Measurements from ENCODE around the gene WHAMM. TPM values are rescaled to one million over a fixed set of nuclear protein-coding genes. Genes with fewer than 3 reads are reported as not detected.

WHAMM gene
- total RNA-seq, 1 experiment from 2014 or later = 1.0 TPM

DNA sequence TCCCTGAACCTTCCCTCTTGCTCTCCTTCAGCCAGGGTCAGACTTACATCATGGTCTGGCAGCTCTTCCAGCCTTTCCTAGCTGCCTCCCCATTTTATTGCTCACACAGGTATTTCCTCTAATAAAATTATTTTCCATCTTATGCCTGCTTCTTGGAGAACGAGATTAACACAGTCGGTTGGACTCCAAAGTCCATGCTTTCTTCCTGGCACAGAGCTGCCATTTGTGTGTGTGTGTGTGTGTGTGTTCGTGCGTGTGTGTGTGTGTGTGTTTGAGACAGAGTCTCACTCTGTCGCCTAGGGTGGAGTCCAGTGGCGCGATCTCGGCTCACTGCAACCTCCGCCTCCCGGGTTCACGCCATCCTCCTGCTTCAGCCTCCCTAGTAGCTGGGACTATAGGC is 19.1 kb upstream of the WHAMM start:
- Histone ChIP-seq H3K4me3 (ENCODE audit: insufficient read depth, low read depth, low read length) (no peak overlapping the region), H3K27me3 (ENCODE audit: control insufficient read depth, insufficient read depth, low read length) (no peaks in the 10 kb centered on the region), H3K36me3 (replicated peaks; ENCODE audit: control insufficient read depth, insufficient read depth, low read length) (no peaks in the 10 kb centered on the region)
- no peak for DNase-seq

DNA sequence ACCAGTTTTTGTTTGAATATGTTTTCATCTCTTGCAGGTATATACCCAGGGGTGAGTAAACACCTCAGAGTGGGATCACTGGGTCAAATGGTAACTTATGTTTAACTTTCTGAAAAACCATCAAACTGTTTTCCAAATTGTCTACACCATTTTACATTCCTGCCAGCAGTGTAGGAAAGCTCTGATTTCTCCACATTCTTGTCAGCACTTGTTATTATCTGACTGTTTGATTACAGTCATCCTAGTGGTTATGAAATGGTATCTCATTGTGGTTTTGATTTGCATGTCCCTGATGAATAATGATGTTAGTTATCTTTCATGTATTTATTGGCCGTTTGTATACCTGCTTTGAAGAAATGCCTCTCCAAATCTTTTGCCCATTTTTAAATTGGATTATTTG is 17.4 kb upstream of the WHAMM start:
- Histone ChIP-seq H3K27me3 (ENCODE audit: control insufficient read depth, insufficient read depth, low read length) (no peaks in the 10 kb centered on the region), H3K36me3 (replicated peaks; ENCODE audit: control insufficient read depth, insufficient read depth, low read length) (no peaks in the 10 kb centered on the region), H3K4me3 (ENCODE audit: insufficient read depth, low read depth, low read length) (no peak overlapping the region)
- no peak for DNase-seq

DNA sequence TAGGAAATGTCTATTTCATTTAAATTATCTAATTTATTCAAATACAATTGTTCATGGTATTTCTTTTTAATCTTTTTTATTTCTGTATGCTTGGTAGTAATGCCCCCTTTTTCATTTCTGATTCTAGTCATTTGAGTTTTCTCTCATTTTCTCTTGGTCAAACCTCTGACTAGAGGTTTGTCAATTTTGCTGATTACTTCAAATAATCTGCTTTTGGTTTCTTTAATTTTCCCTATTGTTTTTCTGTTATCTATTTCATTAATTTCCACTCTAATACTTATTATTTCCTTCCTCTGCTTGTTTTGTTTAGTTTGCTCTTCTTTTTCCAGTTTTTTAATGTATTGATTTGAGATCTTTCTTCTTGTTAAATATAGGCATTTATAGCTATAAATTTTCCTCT is 15.7 kb upstream of the WHAMM start:
- Histone ChIP-seq H3K36me3 (replicated peaks; ENCODE audit: control insufficient read depth, insufficient read depth, low read length) (no peaks in the 10 kb centered on the region), H3K27me3 (ENCODE audit: control insufficient read depth, insufficient read depth, low read length) (no peaks in the 10 kb centered on the region), H3K4me3 (ENCODE audit: insufficient read depth, low read depth, low read length) (no peak overlapping the region)
- no peak for DNase-seq

DNA sequence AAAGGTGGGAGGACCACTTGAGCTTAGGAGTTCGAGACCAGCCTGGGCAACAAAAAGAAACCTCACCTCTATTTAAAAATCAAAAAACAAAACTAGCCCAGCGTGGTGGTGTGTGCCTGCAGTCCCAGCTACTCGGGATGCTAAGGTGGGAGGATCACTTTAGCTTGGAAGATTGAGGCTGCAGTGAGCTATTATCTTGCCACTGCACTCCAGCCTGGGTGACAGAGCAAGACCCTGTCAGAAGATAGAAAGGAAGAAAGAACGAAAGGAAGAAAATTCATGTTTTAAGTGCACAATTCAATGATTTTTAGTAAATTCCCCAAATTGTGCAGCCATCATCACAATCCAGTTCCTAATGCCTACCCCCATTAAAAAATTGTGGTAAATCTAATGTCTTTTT is 11.3 kb upstream of the WHAMM start:
- Histone ChIP-seq H3K36me3 (replicated peaks; ENCODE audit: control insufficient read depth, insufficient read depth, low read length) (no peaks in the 10 kb centered on the region), H3K27me3 (ENCODE audit: control insufficient read depth, insufficient read depth, low read length) (peaks cover 4% of the 10 kb centered on the region; the same call in 1 of the 2 replicates), H3K4me3 (ENCODE audit: insufficient read depth, low read depth, low read length) (no peak overlapping the region)
- no peak for DNase-seq

DNA sequence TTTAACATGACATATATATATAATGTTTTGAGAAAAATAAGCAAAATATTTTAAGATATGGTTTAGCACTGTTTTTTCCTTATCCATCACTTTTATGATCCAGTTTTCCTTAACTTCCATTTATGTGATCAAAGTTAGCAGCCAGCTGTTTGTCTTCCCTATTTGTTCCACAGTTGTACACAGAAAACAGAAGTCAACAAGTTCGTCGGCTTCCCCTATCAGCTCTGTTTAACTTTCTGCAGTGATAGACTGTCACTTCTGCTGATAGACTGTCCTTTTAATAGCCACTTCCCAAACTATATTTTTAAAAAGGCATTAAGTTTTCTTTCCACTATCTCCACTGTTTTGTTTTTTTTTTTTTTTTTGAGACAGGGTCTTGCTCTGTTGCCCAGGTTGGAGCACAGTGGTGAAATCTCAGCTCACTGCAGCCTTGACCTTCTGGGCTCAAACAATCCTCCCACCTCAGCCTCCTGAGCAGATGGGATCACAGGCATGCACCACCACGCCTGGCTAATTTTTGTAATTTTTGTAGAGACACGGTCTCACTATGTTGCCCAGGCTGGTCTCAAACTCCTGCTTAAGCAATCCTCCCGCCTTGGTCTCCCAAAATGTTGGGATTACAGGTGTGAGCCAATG is 10.8 kb upstream of the WHAMM start:
- Histone ChIP-seq H3K4me3 (ENCODE audit: insufficient read depth, low read depth, low read length) (no peak overlapping the region), H3K27me3 (ENCODE audit: control insufficient read depth, insufficient read depth, low read length) (peaks cover 4% of the 10 kb centered on the region; the same call in 1 of the 2 replicates), H3K36me3 (replicated peaks; ENCODE audit: control insufficient read depth, insufficient read depth, low read length) (no peaks in the 10 kb centered on the region)
- DNase-seq = no peak

DNA sequence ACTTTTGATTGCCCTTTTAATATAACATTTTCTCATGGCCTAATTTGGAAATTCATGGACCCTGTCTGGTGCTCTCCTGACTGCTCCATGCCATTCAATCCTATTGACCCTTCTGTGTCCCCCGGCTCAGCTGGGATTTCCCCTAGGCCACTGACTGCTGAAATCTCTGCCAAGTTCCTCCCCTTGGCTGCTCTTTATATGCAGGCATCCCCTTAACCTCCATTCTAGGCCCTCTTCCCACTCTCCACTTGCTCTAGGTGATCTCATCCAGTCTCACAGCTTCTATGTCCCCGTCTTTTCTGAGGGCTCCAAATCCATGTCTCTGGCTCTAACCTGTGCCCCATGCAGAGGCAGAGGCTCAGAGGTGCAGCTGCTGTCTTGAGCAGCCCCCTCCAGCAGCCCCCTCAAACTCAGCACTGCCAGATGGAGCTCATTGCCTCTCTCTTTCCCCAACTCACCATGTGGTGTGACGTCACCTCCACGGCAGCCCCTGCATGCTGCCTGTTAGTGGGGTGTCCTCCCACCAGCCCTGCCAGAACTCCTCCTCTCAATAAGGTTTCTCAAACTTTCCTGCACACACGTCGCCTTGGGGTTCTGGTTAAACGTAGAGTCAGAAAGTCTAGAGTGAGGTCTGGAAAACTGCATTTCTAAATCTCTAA is 10.1 kb upstream of the WHAMM start:
- Histone ChIP-seq H3K4me3 (ENCODE audit: insufficient read depth, low read depth, low read length) (no peak overlapping the region), H3K36me3 (replicated peaks; ENCODE audit: control insufficient read depth, insufficient read depth, low read length) (no peaks in the 10 kb centered on the region), H3K27me3 (ENCODE audit: control insufficient read depth, insufficient read depth, low read length) (peaks cover 4% of the 10 kb centered on the region; the same call in 1 of the 2 replicates)
- no peak for DNase-seq

DNA sequence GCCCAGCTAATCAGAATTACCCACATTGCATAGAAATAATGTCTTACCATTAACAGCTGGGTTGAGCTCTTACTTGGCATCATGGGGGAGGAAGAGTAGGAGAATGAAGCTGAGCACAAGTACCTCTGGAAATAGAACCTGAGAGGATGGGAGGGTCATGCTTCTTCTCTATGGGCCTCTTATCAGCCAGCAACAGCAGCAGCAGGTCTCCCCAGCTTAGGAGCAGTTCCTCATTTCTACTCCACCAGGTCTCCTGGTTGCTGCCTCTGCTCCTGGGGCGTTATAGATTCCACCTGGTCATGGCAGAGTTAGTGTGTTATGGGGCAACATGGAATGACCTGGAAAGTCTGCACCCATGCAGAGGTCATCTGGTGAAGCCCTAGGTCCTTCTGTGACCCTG is 6.9 kb upstream of the WHAMM start:
- H3K36me3 ChIP-seq (replicated peaks; ENCODE audit: control insufficient read depth, insufficient read depth, low read length) = no peaks in the 10 kb centered on the region
- H3K4me3 ChIP-seq (ENCODE audit: insufficient read depth, low read depth, low read length) = no peak overlapping the region
- H3K27me3 ChIP-seq (ENCODE audit: control insufficient read depth, insufficient read depth, low read length) = peaks cover 4% of the 10 kb centered on the region; the same call in 1 of the 2 replicates

DNA sequence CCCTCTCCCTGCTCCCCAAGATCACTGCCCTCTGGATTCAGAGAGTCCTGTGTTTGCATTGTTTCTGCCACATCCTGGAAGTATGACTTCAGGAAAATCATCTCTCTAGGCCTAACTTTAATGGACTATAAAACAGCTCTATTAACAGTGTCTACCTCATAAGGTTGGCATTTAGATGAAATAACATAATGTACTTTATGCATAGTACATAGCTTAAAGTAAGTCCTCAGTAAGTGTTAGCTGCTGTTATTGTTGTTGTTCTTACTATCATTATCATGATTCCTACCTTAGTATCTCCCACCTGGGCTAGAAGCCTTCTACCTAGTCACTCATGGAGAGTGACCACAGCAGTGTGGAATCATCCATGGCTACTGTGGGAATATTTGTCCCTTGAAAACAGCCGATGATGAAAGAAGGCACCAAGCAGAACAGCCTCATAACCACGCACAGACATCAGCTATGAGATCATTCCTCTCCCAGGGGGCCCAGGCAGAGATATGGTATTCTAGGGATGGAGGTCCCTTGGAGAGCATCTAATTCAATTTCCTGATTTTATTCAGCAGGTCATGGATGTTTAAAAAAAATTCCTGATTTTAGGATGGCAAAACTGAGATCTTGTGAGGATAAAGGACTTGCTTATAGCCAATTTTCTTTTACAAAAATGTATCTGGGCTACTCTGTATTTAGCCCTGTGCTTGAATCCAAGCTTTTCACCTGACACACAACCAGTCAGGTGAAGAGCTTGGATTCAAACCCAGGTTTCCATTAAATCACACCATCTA is 5.4 kb upstream of the WHAMM start:
- no peaks in the 10 kb centered on the region for H3K36me3 ChIP-seq (replicated peaks; ENCODE audit: control insufficient read depth, insufficient read depth, low read length)
- H3K4me3 ChIP-seq (ENCODE audit: insufficient read depth, low read depth, low read length) = no peak overlapping the region
- no peak for DNase-seq
- H3K27me3 ChIP-seq (ENCODE audit: control insufficient read depth, insufficient read depth, low read length) = peaks cover 4% of the 10 kb centered on the region; the same call in 1 of the 2 replicates

More for the DNA sequence above, 6.9 kb upstream of the WHAMM start:
- DNase-seq = no peak

DNA sequence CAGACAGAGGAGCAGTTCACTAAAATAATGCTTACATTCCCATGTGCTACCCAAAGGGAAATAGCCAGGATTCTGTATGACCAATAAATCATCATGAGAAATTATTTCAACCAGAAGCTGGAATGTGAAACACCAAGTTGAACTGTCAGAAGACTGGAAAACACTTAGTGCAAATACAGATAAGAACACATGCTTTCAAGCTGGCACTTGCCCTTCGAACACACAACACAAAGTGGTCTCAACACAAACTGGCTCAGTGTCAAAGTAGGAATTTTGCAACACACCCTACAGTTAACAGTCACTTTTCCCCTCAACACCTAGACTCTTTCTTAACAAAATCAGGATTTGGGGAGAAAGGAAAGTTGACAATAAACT is 4.9 kb upstream of the WHAMM start:
- no peak for DNase-seq
- H3K36me3 ChIP-seq (replicated peaks; ENCODE audit: control insufficient read depth, insufficient read depth, low read length) = no peaks in the 10 kb centered on the region
- H3K27me3 ChIP-seq (ENCODE audit: control insufficient read depth, insufficient read depth, low read length) = peaks cover 4% of the 10 kb centered on the region; the same call in 1 of the 2 replicates
- H3K4me3 ChIP-seq (ENCODE audit: insufficient read depth, low read depth, low read length) = no peak overlapping the region

DNA sequence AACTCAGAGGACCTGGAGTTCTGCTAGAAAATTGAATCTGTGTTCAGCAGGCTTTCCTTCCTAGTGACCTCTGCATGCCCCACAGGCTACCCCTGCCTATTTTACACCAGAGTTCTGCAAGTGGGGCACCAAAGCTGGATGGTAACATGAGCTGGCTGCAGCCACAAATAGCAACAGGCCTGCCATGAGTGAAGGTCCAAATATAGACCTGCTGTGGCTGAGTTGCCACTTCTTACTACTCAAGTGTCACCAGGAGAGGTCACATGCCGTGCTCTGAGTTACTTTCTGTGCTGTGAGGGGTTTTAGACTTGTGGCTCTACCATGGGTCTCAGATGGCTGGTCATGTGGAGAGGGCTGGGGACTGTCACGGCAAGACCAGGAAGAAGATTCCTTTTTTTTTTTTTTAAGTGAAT is 3.4 kb upstream of the WHAMM start, which contains the start of gene FSD2:
FSD2 (minus strand) TSS at position 76 of the 413 bp plus-strand sequence. CDS start 18,679 bp downstream, outside the sequence.
- Histone ChIP-seq H3K4me3 (ENCODE audit: insufficient read depth, low read depth, low read length) (no peak within 1 kb of the TSS), H3K27me3 (ENCODE audit: control insufficient read depth, insufficient read depth, low read length) (peaks cover 4% of the 10 kb centered on the region; the same call in 1 of the 2 replicates), H3K36me3 (replicated peaks; ENCODE audit: control insufficient read depth, insufficient read depth, low read length) (no peaks in the 10 kb centered on the region)
- no peak for DNase-seq

DNA sequence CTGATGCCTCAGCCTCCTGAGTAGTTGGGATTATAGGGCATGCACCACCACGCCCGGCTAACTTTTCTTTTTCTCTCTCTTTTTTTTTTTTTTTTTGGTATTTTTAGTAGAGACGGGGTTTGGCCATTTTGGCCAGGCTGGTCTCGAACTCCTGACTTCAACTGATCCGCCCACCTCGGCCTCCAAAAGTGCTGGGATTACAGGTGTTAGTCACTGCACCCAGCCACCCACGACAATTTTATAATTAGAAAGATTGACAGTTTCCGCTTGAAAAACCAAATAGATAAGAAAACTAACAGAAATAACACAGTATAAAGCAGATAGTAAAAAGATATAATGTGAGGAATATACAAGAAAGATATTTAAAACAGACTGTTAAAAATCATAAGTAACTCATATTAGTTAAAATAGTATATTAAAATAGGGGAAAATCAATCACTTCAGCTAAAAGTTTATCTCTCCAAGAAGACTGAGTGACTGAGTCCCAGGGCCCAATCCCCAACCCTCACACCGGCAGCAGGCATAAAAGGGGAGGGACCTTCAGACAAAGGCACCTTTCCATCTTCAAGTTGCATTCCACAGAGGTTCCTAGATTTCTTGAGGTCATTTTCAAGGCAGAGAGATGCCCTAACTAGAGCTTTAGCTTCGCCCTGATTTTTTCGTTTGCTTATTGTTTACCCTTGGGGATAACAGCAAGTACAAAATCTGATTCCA is 1.4 kb upstream of the WHAMM start:
- Histone ChIP-seq H3K36me3 (replicated peaks; ENCODE audit: control insufficient read depth, insufficient read depth, low read length) (no peaks in the 10 kb centered on the region), H3K4me3 (ENCODE audit: insufficient read depth, low read depth, low read length) (no peak overlapping the region), H3K27me3 (ENCODE audit: control insufficient read depth, insufficient read depth, low read length) (no peaks in the 10 kb centered on the region)
- no peak for DNase-seq

DNA sequence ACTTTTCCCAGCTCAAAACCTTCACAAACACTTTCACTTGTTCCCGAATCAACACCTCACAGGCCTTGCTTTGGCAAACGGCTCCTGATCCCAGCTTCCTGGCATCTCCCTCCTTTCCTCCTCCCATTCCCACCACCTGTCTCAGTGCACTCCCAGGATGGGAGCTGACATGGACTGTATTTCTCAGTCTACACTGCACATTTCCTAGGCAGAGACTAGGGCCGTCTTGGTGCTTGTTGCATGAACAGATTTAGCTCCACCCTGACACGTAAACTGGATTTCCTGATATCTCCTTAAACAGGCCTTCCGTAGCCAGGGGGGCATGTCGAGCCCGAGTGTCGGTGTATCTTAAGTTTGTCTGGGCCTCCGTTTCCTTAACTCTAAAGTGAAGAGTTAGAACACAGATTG is 790 bp upstream of the WHAMM start:
- H3K27me3 ChIP-seq (ENCODE audit: control insufficient read depth, insufficient read depth, low read length) = no peaks in the 10 kb centered on the region
- no peak for DNase-seq
- no peak overlapping the region for H3K4me3 ChIP-seq (ENCODE audit: insufficient read depth, low read depth, low read length)
- no peaks in the 10 kb centered on the region for H3K36me3 ChIP-seq (replicated peaks; ENCODE audit: control insufficient read depth, insufficient read depth, low read length)

DNA sequence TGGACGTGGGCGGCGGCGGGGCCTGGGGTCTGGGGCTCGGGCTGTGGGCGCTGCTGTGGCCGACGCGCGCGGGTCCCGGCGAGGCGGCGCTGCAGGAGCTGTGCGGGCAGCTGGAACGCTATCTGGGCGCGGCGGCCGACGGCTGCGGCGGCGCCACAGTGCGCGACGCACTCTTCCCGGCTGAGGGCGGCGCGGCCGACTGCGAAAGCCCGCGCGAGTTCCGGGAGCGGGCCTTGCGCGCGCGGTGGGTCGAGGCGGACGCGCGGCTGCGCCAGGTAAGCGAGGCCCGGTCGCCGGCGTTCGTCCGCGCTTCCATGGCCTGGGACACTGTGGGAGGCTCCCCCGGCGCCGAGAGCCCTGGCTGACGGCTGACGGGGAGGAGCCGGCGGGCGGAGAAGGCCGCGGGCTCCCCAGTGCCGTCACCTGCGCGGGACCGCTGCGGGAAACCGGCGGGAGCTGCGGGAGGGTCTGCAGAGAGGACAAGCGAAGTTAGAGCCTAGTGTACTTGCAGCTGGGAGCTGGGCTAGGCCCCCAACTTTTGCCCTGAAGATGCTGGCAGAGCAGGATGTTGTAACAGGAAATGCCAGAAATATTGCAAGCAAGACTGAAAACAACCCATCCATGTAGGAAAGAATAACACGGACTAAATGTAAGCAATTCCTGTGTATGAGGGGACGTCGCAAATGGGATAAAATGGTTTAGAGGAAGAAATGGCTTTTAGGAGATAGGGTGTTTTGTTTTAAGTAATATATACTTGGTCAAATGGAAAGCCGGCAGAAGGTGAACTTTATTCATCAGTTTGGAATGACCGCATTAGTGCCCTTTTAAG is 847 bp downstream of the WHAMM start:
- Histone ChIP-seq H3K36me3 (replicated peaks; ENCODE audit: control insufficient read depth, insufficient read depth, low read length) (no peaks in the 10 kb centered on the region; the same call in 1 of the 2 replicates), H3K4me3 (ENCODE audit: insufficient read depth, low read depth, low read length) (peak overlapping the region; percentile 90), H3K27me3 (ENCODE audit: control insufficient read depth, insufficient read depth, low read length) (no peaks in the 10 kb centered on the region)
- DNase-seq = peak; percentile 72
